H1 (cell line): Measurements from ENCODE around the gene LRRTM4. TPM values are rescaled to one million over a fixed set of nuclear protein-coding genes. Genes with fewer than 3 reads are reported as not detected.

ENCODE experiments used
- CTCF ChIA-PET: fragments of 300-600 bp; sonication (Branson Sonifier 250); formaldehyde crosslinking; loops from one replicate; lab custom pipeline; 2021; ENCODE audit not compliant: partially characterized antibody; lab: Charles Lee
- POLR2A ChIA-PET: fragments of 300-600 bp; sonication (Branson Sonifier 250); formaldehyde crosslinking; loops from one replicate; lab custom pipeline; 2021; ENCODE audit warnings: inconsistent platforms; ENCODE audit not compliant: partially characterized antibody; lab: Charles Lee
- DNase-seq, 2 experiments: peaks; one replicate each; pipeline versions ENCODE4 v3.0.0 to v3.0.0-alpha.2; 2010 to 2022; ENCODE audit warnings: low spot score in 2 of 2, low read depth in 1 of 2, mixed read lengths in 1 of 2
- FAIRE-seq: peaks from 2 replicates; lab custom pipeline; 2011; peaks lifted over from hg19 to GRCh38; lab: Jason Lieb, UNC
- H2AFZ ChIP-seq: 2 replicates; pipeline ENCODE4 v1.8.1; 2012; ENCODE audit warnings: low read length, inconsistent platforms
- H2AK5ac ChIP-seq: 2 replicates; pipeline ENCODE4 v1.6.1; 2013; ENCODE audit warnings: low read depth, low read length
- H2BK120ac ChIP-seq: replicated peaks from 2 replicates; pipeline ENCODE3; 2013; ENCODE audit warnings: low read depth, low read length, inconsistent platforms
- H2BK12ac ChIP-seq: 2 replicates; pipeline ENCODE4 v1.6.1; 2013; ENCODE audit warnings: low read depth, low read length
- H2BK15ac ChIP-seq: 2 replicates; pipeline ENCODE4 v1.6.1; 2013; ENCODE audit warnings: low read length
- H2BK20ac ChIP-seq: 2 replicates; pipeline ENCODE4 v1.6.1; 2013; ENCODE audit warnings: low read length
- H2BK5ac ChIP-seq: 2 replicates; pipeline ENCODE4 v1.6.1; 2013; ENCODE audit warnings: low read depth, low read length
- H3K14ac ChIP-seq: 2 replicates; pipeline ENCODE4 v1.6.1; 2013; ENCODE audit warnings: inconsistent platforms; ENCODE audit not compliant: insufficient read length
- H3K18ac ChIP-seq: 2 replicates; pipeline ENCODE4 v1.6.1; 2013; ENCODE audit warnings: low read length; ENCODE audit errors: extremely low read depth
- H3K23ac ChIP-seq: 2 replicates; pipeline ENCODE4 v1.6.1; 2013; ENCODE audit warnings: inconsistent platforms; ENCODE audit not compliant: insufficient read length
- H3K23me2 ChIP-seq: 2 replicates; pipeline ENCODE4 v1.6.1; 2013; ENCODE audit warnings: low read depth, low read length
- H3K27ac ChIP-seq: 2 replicates; pipeline ENCODE4 v1.6.1; 2011; ENCODE audit warnings: low read depth, low read length, inconsistent platforms
- H3K27me3 ChIP-seq, 4 experiments: replicated peaks in 1 of 4; 1 replicate in 1 of 4; 2 replicates in 3 of 4; pipeline versions ENCODE4 v1.6.1 to v1.8.1; 2011 to 2013; ENCODE audit warnings: low read length in 3 of 4, mild to moderate bottlenecking in 3 of 4, inconsistent platforms in 2 of 4, mixed read lengths in 2 of 4, moderate library complexity in 1 of 4; ENCODE audit not compliant: control insufficient read depth in 3 of 4, insufficient read depth in 3 of 4; ENCODE audit errors: extremely low read depth in 1 of 4
- H3K36me3 ChIP-seq, 4 experiments: 2 replicates each; pipeline versions ENCODE4 v1.6.1 to v1.8.1; 2011 to 2013; ENCODE audit warnings: mild to moderate bottlenecking in 4 of 4, low read length in 3 of 4, moderate library complexity in 2 of 4, control low read depth in 1 of 4, inconsistent platforms in 1 of 4; ENCODE audit not compliant: insufficient read depth in 4 of 4, control insufficient read depth in 2 of 4
- H3K4ac ChIP-seq: replicated peaks from 2 replicates; pipeline ENCODE3; 2013; ENCODE audit warnings: low read length, low read depth, mixed read lengths, inconsistent platforms; ENCODE audit not compliant: insufficient read length
- H3K4me1 ChIP-seq, 4 experiments: replicated peaks in 1 of 4; 1 replicate in 1 of 4; 2 replicates in 3 of 4; pipeline versions ENCODE4 v1.6.1 to v1.8.1; 2011 to 2013; ENCODE audit warnings: low read length in 3 of 4, inconsistent platforms in 2 of 4, mixed read lengths in 1 of 4; ENCODE audit not compliant: insufficient read depth in 4 of 4, control insufficient read depth in 3 of 4
- H3K4me2 ChIP-seq, 2 experiments: 2 replicates each; pipeline versions ENCODE4 v1.6.1 to v1.8.1; 2011 to 2013; ENCODE audit warnings: low read depth in 2 of 2, low read length in 2 of 2, control low read depth in 1 of 2, inconsistent platforms in 1 of 2, mild to moderate bottlenecking in 1 of 2; ENCODE audit not compliant: insufficient read depth in 1 of 2
- H3K4me3 ChIP-seq, 4 experiments: fragments of 200-600, 300-600 bp in 1 of 4; sonication (generic), shearing (Covaris generic), sonication (Bioruptor Twin) in 1 of 4; 2 replicates each; pipeline versions ENCODE4 v1.5.1 to v1.8.1; 2011 to 2016; ENCODE audit warnings: low read length in 4 of 4, low read depth in 3 of 4, control low read depth in 2 of 4, inconsistent platforms in 2 of 4, mild to moderate bottlenecking in 2 of 4, mixed read lengths in 1 of 4, moderate library complexity in 1 of 4; ENCODE audit not compliant: insufficient read depth in 2 of 4; ENCODE audit errors: extremely low read depth in 1 of 4
- H3K56ac ChIP-seq: replicated peaks from 2 replicates; pipeline ENCODE3; 2013; ENCODE audit warnings: low read depth, mild to moderate bottlenecking, mixed read lengths, low read length, inconsistent platforms; ENCODE audit not compliant: insufficient read length
- H3K79me1 ChIP-seq: 2 replicates; pipeline ENCODE4 v1.6.1; 2013; ENCODE audit warnings: low read depth, low read length, control low read depth
- H3K79me2 ChIP-seq, 2 experiments: 2 replicates each; pipeline versions ENCODE4 v1.6.1 to v1.8.1; 2012 to 2013; ENCODE audit warnings: low read length in 2 of 2, mild to moderate bottlenecking in 2 of 2, inconsistent platforms in 1 of 2; ENCODE audit not compliant: insufficient read depth in 2 of 2, control insufficient read depth in 1 of 2
- H3K9ac ChIP-seq, 4 experiments: replicated peaks in 1 of 4; 1 replicate in 1 of 4; 2 replicates in 3 of 4; pipeline versions ENCODE4 v1.6.1 to v1.8.1; 2011 to 2013; ENCODE audit warnings: low read depth in 3 of 4, low read length in 3 of 4, control low read depth in 2 of 4, mild to moderate bottlenecking in 2 of 4, moderate library complexity in 2 of 4, inconsistent platforms in 1 of 4; ENCODE audit errors: extremely low read depth in 1 of 4
- H3K9me3 ChIP-seq, 2 experiments: 2 replicates each; pipeline versions ENCODE4 v1.6.1 to v1.8.1; 2012 to 2013; ENCODE audit warnings: mild to moderate bottlenecking in 2 of 2, moderate library complexity in 2 of 2, control low read depth in 1 of 2, inconsistent platforms in 1 of 2, low read depth in 1 of 2, low read length in 1 of 2, mixed read lengths in 1 of 2; ENCODE audit not compliant: insufficient read depth in 2 of 2
- H4K20me1 ChIP-seq, 2 experiments: replicated peaks in 1 of 2; 2 replicates each; pipeline versions ENCODE3 to v1.8.1; 2011 to 2013; ENCODE audit warnings: inconsistent platforms in 2 of 2, low read length in 2 of 2, mild to moderate bottlenecking in 1 of 2; ENCODE audit not compliant: insufficient read depth in 2 of 2, control insufficient read depth in 1 of 2
- H4K5ac ChIP-seq: 2 replicates; pipeline ENCODE4 v1.6.1; 2013; ENCODE audit warnings: low read length, low read depth, mixed read lengths, inconsistent platforms; ENCODE audit not compliant: insufficient read length
- H4K8ac ChIP-seq: 2 replicates; pipeline ENCODE4 v1.8.0; 2013; ENCODE audit warnings: mild to moderate bottlenecking, moderate library complexity, low read length, inconsistent platforms; ENCODE audit not compliant: insufficient read depth; ENCODE audit errors: extremely low read depth
- H4K91ac ChIP-seq: replicated peaks from 2 replicates; pipeline ENCODE3; 2013; ENCODE audit warnings: low read length, mixed read lengths, inconsistent platforms; ENCODE audit not compliant: insufficient read length
- BACH1 ChIP-seq: IDR thresholded peaks from 2 replicates; pipeline ENCODE4 v1.6.1; 2012; ENCODE audit warnings: low read length, improper control_type of control experiment
- GABPA ChIP-seq: IDR thresholded peaks from 2 replicates; pipeline ENCODE4 v1.6.1; 2011; ENCODE audit warnings: mild to moderate bottlenecking, low read length, moderate library complexity, borderline replicate concordance; ENCODE audit not compliant: insufficient read depth
- HDAC6 ChIP-seq: IDR thresholded peaks from one replicate; pipeline ENCODE4 v1.7.1; 2012; ENCODE audit warnings: low read depth, mild to moderate bottlenecking, inconsistent platforms, low read length, moderate library complexity
- PHF8 ChIP-seq: fragments of 200-600 bp; sonication (generic); conservative IDR thresholded peaks from 2 replicates; pipeline ENCODE4 v1.7.1; 2012; ENCODE audit warnings: low read depth, mild to moderate bottlenecking, inconsistent platforms, low read length, moderate library complexity
- POU5F1 ChIP-seq: IDR thresholded peaks from 2 replicates; pipeline ENCODE4 v1.6.1; 2011; ENCODE audit warnings: low read depth, mild to moderate bottlenecking, low read length, moderate library complexity
- SP1 ChIP-seq: IDR thresholded peaks from 2 replicates; pipeline ENCODE4 v1.6.1; 2011; ENCODE audit warnings: low read depth, low read length
- YY1 ChIP-seq: IDR thresholded peaks from 2 replicates; pipeline ENCODE4 v1.6.1; 2011; ENCODE audit warnings: low read depth, mild to moderate bottlenecking, low read length
- WGBS, 2 experiments: shearing (Covaris generic) in 1 of 2; methylation state at CpG; one replicate each; pipeline versions ENCODE4 v1.1.6 to v1.1.7; 2013 to 2015; ENCODE audit warnings: low lambda C conversion rate in 2 of 2, mixed read lengths in 2 of 2, inconsistent platforms in 1 of 2, low coverage in 1 of 2, missing lambda C conversion rate in 1 of 2; ENCODE audit not compliant: insufficient replicate concordance in 2 of 2, insufficient coverage in 1 of 2, insufficient read length in 1 of 2; ENCODE audit errors: extremely low coverage in 1 of 2, missing lambda C conversion rate in 1 of 2; 5-methylcytosine and 5-hydroxymethylcytosine counted together
- polyA plus RNA-seq, 7 experiments: library from polyadenylated mRNA; depleted of rRNA in 3 of 7; stranded (reverse) in 5 of 7; unstranded in 2 of 7; fragments of >200 nt in 5 of 7; fragments of 200-250 nt in 2 of 7; gene quantifications; 1 replicate in 5 of 7; 2 replicates in 1 of 7; 4 replicates in 1 of 7; pipeline versions ENCODE4 v1.2.1 to v1.2.3, GENCODE V29; 2011 to 2013; ENCODE audit warnings: missing spikeins in 2 of 7, mixed read lengths in 2 of 7
- total RNA-seq: library from RNA; stranded (reverse); fragmentation: NEBNext Ultra II Directional; extraction: Animal tissue kit (Norgen Biotek cat#: 25700); gene quantifications from 2 replicates; pipeline ENCODE4 v1.2.1, GENCODE V29; 2021

The LRRTM4 gene
- total and polyA plus RNA-seq, 2 of the 8 experiments (the other 6 are each of a cell fraction or from before 2014, with no cell fraction given), result 3.6 to 9.5 TPM

DNA sequence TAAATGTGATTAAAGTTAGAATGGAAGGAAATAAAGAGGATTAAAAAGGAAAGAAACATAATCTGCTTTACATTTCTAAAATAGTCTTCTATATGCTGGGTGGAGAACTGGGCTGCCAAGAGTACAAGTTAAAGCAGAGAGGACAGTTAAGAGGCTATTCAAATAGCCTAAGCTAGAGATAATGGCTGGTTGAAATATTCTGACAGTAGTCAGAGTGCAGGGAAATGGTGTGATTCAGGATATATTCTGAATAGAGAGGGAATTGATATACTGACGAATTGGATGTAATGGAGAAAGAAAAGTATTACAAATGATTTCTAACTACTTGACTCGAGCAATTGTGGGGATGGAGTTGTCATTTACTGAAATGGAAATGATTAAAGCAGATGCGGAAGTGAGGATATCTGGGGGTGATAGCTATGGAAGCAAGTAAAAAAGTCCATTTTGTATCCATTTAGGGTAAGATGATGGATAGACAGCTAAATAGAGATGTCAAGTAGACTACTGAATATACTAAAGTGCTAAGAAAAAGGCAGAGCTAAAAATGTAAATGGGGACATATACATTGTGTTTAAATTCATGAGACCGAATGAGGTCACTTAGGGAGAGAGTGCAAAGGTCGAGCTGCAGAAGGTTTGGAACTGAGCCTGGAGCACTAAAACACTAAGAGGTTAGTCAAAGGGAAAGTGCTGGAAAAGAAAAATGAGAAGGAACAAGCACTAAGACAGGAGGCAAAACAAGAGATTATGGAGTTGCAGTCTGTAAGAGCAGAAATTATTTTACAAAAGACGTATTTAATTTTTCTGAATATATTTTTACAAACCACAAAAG lies 696.8 kb downstream of the LRRTM4 start:
- H2BK15ac ChIP-seq, result no peak overlapping the region
- no peaks in the 10 kb centered on the region for H4K20me1 ChIP-seq
- no peak overlapping the region for H3K4me3 ChIP-seq
- no peaks in the 10 kb centered on the region for H3K23me2 ChIP-seq
- H3K27me3 ChIP-seq, result no peaks in the 10 kb centered on the region
- no peak overlapping the region for H2BK5ac ChIP-seq
- no peaks in the 10 kb centered on the region for H3K79me1 ChIP-seq
- H3K79me2 ChIP-seq, result no peaks in the 10 kb centered on the region
- POLR2A ChIA-PET, result no interaction called here
- no peak overlapping the region for H3K4me2 ChIP-seq
- H2AFZ ChIP-seq, result no peak overlapping the region
- CTCF ChIA-PET, result interaction anchor here (0.6 to 0.8 kb wide), 3 partner anchors 14 to 201 kb away, joined by 3 read pairs; no protein-coding TSS in a partner anchor
- WGBS, 2 experiments, result 90% methylated on average over 6 of the region's 6 CpGs; no CpG with 5 or more reads in 1 of the 2 experiments
- H3K9ac ChIP-seq, result no peak overlapping the region
- TF ChIP-seq SP1 (no peak), HDAC6 (no peak), BACH1 (no peak), YY1 (no peak), PHF8 (no peak), POU5F1 (no peak), GABPA (no peak)
- H3K23ac ChIP-seq, result no peak overlapping the region
- no peak for DNase-seq
- no peak for FAIRE-seq
- no peaks in the 10 kb centered on the region for H3K36me3 ChIP-seq
- no peaks in the 10 kb centered on the region for H3K4me1 ChIP-seq
- H2BK12ac ChIP-seq, result no peak overlapping the region
- no peak overlapping the region for H3K27ac ChIP-seq
- no peak overlapping the region for H4K8ac ChIP-seq
- no peak overlapping the region for H4K91ac ChIP-seq
- H4K5ac ChIP-seq, result no peak overlapping the region
- no peaks in the 10 kb centered on the region for H3K9me3 ChIP-seq
- no peak overlapping the region for H2BK120ac ChIP-seq
- no peak overlapping the region for H2AK5ac ChIP-seq
- no peak overlapping the region for H3K4ac ChIP-seq
- no peak overlapping the region for H2BK20ac ChIP-seq
- H3K56ac ChIP-seq, result no peak overlapping the region
- no peak overlapping the region for H3K18ac ChIP-seq
- no peak overlapping the region for H3K14ac ChIP-seq
